Stimulated activated CD8-positive, alpha-beta memory T cell treated with anti-CD3 and anti-CD28 coated beads, Interleukin-4, amount 100 ng/mL, for 4 hours (primary cell): ENCODE data around the gene PACS1.
"Not testable (repeated sequence)": the region's sequence is repeated elsewhere in the genome, so short reads cannot be mapped to it uniquely, and the experiment has no call there.

Source experiments
- DNase-seq, 2 donors: peaks; one replicate each; pipeline ENCODE4 v3.0.0-alpha.2; 2020; ENCODE audit warnings: low read depth in 2 of 2, low spot score in 1 of 2

The PACS1 gene

DNA sequence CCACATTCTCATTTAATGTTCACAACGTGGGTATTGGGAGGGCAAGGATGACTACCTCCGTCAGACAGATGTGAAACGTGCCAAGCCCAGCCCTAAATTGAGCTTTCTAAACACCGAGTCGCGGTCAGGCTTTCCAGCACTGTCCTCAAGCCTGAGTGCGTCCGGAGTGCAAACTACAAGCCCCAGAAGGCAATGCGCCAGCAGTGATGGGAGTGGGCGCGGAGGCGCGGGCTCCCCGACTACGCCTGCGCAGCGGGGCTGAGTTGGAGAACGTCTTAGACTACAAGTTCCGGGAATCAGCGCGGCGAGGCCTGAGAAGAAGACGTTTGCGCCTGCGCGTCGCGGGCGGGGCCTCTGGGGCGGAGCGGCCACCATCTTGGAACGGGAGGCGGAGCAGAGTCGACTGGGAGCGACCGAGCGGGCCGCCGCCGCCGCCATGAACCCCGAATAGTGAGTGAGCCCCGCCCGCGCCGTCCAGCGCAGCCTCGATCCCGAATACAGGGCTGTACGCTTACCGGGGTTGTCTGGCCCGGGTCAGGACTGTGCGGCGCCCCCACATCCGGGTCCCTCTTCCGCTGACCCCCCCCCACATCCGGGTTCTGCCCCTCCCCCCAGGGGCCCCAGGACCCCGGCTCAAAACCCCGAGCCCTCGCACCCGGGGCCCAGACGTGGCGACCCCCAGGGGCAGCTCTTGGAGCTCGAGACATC, 198.3 kb downstream of the PACS1 start, which contains the start of gene RAB1B:
TSS of gene RAB1B (plus strand) at position 396 of the 708 bp plus-strand sequence. CDS start at position 437, 41 bp downstream.
- DNase-seq = peak; percentile 99

DNA sequence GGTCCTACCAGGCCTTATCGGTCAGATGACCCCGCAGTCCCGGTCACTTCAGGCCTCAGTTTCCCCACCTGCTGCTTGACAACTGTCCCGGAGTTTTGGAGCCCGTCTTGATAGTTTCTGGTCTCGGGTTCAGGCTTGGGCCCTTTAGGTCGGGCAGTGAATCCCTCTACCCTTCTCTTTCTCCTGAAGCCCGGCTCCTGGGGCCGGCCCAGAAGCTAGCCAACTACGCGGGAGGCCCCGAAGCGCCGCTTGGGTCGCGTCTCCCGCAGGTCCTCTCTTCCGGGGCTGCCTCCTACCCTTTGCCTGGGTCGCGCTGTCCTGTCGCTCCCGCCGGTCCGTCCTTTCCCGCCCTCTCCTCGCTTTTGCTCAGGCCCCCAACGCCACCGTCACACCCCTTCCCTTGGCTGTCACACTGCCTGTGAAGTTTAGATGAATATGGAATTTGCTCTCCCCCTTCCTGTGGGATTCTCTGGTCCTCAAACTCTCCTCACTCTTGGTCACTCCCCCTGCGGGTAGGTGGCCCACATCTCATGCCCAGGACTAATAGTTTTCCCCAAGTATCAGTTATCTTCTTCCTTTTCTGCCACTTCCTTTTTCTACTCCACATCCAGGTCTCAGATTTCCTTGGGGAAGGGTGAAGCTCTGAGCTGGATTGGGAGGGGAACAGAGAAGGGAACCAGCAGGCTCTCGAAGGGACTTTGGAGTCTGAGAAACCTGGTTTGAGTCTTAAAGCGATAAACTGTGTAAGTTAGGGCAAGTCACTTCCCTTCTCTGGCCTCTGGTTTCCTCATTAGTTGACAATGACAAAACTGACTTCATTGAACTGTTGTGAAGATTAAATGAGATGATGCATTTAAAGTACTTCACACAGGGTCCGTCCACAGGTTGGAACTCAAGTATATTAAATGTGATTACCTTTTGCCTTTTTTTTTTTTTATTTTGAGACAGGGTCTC, 199.2 kb downstream of the PACS1 start:
- DNase-seq = no peak

DNA sequence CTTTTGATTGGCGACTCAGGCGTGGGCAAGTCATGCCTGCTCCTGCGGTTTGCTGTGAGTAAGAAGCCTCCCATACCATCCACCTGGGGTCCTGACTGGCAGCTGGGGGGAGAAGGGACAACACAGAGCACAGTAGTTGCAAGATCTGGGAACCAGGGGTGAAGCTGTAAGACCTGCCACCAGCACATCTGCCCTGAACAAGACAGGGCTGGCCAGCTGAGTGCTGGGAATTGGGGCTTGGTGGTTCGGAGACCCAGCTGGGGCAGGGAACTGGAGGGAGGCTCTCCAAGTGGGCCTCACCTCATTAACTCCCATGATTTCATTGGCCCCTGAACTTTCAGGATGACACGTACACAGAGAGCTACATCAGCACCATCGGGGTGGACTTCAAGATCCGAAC, 201.7 kb downstream of the PACS1 start:
- no peak for DNase-seq

DNA sequence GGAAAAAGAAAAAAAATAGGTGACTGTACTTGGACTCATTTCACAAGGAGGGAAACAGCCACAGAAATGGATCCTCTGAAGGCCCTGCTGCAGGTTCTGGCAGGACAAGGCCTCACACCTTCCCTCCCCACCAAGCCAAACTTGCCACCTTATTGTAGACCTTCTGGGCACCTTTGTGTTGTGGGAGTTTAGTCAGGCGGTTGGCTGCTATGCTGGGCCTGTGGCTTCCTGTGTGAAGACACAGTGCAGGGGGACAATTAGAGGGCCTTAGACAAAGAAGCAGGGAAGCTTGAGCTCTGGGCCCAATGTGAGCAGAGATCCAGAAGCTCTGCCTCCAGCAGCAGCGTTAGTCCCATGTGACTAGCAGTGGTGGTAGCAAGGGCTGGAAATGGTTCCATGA, 202.5 kb downstream of the PACS1 start:
- no peak for DNase-seq

DNA sequence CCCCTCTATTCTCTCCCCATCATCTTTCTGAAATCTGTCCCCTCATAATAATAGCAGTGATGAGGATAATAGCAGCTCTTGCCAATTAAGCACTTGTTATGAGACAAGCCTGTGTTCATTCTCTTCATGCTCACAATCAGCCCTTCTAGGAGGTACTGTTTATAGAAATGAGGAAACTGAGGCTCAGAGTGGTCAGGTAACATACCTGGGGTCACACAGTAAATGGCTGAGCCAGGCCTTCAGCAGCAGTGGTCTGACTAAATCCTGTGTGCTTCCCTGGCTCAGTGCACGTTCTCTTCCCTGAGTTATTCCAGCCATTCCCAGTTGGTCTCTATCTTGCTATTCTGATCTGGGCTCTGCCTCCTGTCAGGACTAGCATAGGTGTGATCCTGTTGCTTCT, 204.1 kb downstream of the PACS1 start:
- DNase-seq = no peak

DNA sequence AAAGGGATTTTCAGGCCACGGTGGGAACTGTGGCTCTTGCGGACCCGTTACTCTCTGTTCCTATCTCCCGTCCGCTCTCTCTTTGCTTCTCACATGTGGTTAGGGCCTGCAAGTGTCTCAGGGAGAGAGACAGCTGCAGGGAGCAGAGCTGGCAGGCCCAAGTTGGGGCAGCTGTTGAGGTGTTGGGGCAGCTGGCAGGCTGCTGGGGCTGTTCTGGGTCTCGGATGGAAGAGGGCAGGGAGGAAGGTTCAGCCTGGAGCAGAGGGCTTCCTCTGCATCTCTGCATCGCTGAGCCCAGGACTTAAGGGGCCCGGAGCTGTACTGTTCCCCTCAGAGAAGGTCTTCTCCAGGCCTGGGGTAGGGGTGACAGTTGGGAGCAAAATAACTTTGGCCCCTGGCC, 205.3 kb downstream of the PACS1 start:
- no peak for DNase-seq

DNA sequence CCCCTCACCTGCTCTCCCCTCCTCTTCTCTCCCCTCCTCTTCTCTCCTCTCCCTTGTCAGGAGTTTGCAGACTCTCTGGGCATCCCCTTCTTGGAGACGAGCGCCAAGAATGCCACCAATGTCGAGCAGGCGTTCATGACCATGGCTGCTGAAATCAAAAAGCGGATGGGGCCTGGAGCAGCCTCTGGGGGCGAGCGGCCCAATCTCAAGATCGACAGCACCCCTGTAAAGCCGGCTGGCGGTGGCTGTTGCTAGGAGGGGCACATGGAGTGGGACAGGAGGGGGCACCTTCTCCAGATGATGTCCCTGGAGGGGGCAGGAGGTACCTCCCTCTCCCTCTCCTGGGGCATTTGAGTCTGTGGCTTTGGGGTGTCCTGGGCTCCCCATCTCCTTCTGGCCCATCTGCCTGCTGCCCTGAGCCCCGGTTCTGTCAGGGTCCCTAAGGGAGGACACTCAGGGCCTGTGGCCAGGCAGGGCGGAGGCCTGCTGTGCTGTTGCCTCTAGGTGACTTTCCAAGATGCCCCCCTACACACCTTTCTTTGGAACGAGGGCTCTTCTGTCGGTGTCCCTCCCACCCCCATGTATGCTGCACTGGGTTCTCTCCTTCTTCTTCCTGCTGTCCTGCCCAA, 206.0 kb downstream of the PACS1 start:
- DNase-seq = no peak

DNA sequence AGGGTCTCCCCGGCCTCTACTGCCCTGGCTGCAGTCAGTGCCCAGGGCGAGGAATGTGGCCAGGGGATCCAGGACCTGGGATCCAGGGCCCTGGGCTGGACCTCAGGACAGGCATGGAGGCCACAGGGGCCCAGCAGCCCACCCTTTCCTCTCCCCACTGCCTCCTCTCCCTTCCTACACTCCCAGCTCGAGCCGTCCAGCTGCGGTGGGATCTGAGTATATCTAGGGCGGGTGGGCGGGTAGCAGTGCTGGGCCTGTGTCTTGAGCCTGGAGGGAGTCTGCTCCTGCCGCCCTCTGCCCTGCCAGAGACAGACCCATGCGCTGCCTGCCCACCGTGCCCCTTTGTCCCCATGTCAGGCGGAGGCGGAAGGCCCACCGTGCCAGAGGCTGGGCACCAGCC, 206.5 kb downstream of the PACS1 start:
- DNase-seq = not testable (repeated sequence)

DNA sequence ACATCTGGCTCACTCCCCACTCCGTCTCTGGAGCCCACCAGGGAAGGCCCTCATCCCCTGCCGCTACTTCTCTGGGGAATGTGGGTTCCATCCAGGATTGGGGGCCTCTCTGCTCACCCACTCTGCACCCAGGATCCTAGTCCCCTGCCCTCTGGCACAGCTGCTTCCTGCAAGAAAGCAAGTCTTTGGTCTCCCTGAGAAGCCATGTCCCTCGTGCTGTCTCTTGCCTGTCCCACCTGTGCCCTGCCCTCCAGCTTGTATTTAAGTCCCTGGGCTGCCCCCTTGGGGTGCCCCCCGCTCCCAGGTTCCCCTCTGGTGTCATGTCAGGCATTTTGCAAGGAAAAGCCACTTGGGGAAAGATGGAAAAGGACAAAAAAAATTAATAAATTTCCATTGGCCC, 207.0 kb downstream of the PACS1 start:
- DNase-seq = not testable (repeated sequence)

DNA sequence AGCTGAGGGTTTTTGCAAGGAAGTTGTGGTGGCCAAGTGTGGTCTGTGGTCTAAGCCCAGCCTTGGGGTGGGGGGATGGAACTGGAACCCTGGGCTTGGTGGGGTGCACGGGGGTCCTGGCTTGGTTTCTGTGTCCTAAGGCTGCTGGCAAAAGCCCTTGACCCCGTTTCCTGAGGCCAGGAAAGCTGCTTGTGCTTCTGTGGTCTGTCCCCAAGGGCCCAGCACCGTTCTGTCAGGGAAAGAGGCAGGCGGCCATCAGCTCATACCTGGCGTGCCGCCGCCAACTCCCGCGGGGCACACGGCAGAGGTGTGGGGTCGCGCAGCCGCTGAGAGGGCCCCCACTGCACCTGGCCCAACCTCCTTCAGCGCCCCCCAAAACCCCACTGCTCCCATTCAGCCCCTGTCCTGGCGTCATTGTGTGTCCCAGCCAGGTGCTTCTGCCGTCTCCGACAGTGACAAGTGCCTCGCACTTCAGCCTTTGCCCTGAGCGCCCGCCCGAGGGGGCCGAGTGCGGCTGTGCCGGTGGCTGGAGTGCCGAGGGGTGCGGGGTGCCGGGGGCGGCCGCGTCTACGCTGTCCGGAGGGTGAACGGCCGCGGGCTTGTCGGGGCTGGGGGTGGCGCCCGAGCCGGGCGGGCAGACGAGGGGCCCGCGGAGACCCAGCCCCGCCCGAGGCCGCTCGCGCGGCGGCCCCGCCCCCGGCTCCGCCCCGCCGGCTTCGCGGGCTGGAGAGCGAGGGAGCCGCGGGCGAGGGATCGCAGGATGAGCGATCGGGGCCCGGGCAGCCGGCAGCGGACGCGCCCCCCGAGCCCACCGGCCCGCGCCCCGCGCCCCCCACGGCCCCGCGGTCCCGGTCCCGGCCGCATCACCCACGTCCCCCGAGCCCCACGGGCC, 207.6 kb downstream of the PACS1 start, which contains the start of gene CNIH2:
TSS of gene CNIH2 (plus strand) at position 705 of the 892 bp plus-strand sequence. CDS start 282 bp downstream, outside the sequence.
- no peak for DNase-seq

DNA sequence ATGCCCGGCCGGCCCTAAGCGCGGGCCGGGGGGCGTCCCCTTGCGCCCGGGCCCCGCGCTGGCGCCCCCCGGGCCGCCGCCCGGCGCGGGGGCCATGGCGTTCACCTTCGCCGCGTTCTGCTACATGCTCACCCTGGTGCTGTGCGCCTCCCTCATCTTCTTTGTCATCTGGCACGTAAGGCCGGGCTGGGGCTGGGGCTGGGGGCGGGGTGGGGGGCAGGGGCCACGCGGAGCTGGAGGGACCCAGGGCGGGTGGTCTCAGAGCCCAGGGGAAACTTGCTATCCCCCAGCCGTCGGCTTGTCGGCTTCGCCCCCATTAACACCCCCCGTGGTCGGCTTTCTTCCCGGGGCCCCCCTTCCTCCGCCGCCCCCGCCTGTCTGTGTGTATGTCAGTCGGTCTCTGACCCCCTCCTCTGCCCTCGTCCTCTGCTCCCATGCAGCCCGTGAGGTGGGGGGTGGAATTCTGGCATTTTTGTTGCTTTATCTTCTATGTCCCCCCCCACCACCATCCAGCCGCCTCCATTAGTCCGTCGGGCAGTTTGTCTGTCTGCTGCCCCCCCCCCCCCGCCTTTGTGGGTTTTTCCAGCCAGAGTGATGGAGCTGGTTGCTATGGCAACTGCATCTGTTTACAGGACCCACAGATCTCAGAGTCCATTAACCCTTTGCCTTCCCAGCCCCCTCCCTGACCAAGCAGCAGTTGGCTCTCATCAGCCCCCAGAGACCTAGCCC, 208.5 kb downstream of the PACS1 start:
- no peak for DNase-seq

DNA sequence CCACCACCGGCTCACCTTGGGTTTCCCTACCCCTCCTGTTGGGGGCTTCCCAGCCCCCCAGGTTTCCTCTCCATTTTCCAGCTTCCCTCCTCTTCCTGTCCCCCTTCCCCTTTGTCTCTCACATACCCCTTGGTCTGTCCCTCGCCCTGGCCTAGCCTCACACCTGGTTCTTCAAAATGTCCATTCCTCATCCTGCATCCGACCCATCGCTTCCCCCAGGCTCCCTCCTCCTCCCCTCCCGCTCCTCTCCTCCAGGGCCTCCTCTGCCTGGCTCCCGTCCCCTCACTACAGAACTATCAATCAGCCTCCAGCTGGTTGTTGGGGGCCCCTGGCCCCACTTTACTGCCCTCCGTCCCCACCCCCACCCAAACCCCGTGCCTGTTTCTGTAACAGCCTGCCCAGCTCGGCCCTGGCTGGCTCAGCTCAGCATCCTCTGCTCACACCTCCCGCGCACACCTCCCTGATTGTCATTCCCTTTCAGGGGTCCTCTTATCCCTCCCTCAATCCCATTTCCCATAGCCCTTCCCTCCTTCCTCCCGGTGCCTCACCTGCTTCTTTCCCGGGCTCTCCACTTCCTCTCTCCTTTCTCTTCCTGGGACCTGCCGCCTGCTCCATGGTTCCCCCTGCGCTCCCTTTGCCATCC, 209.1 kb downstream of the PACS1 start:
- DNase-seq = no peak

DNA sequence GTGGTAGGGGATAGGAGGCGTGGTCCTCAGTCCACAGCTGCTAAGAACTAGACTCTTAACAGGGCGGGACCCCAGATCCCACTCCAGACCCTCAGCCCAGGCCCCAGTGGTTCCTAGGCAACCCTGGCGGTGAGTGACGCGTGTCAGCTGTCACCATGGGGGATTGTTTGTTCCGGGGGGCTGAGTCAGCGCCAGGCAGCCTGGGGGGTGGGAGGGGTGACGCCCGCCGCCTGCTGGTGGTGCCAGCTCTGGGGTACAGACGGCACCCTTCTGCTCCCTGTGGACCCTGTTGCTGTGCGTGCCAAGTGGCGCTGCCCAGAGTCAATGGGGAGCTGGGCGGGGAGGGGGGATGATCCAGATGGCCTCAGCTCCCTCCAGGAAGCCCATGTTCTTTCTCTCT, 210.4 kb downstream of the PACS1 start:
- no peak for DNase-seq

DNA sequence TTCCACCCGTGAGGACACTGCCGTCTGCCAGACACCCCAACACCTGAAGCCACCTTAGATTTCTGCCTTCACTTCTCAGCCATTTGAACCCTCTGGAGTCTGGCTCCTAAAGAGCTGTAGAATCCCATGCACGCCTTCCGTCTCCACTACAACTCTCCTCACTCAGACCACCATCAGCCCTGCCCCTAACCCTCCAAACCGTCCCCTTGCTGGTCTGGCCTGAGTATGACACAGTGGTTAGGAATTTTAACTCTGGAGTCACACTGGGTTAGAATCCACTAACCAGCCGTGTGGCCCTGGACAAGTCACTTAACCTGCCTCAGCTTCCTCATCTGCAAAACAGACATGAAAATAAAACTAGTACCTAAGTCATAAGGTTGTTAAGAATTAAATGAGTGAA, 210.9 kb downstream of the PACS1 start:
- DNase-seq = no peak

DNA sequence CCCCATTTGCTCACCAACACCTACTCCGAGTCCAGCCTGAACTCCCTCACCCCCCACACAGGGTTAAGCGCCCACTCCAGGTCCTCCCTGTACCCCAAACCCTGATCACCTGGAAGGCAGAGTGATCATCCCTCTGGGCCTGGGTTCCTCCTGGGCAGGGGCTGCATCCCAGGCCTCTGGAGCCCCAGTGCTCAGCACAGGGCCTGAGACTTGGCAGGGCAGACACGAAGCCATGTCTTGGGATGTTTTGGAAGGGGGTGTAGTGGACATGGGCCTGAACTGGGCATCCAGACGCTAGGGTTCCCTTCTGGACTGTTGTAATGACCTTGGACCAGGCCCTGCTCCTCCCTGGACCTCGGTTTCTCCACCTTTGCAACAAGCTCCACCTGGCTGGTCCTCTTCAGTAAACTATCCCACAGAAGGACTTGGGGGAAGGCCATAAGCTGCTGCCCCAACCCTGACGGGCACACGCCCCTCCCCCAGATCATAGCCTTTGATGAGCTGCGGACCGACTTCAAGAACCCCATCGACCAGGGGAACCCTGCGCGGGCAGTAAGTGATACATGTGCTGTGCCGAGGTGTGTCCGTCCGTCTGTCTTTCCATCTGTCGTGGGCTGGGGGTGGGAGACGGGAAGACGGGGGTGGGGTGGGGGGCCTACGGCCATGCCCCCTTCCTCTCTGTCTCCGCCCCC, 211.8 kb downstream of the PACS1 start:
- DNase-seq = no peak

DNA sequence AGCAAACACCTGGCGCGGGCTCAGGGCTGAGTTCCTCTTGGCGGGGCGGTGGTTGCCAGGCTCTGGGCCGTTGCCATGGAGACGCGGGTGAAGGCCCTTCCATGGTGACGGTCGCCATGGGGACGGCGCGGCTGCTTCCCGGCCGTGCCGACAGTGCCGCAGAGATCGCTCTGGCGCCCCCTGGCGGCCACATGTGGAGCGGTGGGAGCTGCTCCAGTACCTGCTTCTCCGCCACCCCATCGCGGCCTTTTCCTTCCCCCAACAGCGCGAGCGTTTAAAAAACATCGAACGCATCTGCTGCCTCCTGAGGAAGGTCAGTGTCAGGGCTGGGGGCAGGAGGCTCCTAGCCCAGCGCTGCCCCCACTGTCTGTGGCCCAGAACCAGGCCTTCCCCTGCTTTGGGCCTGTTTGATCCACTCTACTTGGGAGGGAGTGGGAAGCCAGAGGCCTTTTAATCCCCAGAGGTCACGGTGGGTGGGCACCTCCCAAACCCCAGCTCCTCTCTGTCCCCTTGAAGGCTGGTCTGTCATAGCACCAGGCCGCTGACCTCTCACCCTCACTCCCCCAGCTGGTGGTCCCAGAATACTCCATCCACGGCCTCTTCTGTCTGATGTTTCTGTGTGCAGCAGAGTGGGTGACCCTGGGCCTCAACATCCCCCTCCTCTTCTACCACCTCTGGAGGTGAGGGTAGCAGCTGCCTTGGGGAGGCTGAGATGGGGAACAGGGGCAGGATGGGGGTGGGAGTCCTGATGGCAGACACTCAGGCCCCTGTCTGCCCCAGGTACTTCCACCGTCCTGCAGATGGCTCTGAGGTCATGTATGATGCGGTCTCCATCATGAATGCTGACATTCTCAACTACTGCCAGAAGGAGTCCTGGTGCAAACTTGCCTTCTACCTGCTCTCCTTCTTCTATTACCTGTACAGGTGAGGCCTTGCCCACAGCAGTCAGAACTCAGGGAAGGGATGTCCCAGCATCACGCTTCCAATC, 212.7 kb downstream of the PACS1 start:
- peak; percentile 95 for DNase-seq

DNA sequence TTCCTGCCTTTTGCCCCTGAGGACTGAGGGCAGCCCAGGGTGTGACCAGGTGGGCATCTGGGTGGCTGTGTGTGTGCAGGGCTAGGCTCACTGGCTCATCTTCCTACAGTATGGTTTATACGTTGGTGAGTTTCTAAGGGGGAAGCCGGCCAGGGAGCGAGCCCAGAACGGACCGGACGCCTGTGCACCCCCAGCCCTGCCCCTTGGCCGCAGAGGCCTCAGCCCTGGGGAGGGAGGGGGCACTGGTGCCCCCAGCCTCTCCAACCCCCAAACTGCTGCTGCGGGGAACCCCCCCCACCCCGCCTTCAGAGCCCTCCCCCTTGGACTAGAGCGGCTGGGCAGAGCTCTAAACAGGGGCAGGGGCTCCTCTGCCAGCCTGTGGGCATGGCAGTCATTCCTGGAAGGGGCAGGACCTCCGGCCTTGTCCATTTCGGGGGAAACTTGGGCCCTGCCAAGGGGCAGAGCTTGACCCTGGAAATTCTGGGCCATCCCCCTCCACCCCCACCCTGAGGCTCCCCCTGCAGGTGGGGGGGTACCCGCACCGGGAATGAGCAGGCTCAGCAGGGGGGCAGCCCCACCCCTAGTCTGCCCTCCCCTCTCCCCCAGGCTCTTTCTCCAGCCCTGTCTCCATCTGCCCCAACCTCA, 213.5 kb downstream of the PACS1 start:
- DNase-seq = no peak
